SK-N-SH (cell line): ENCODE measurements around the gene DPP10.

ENCODE experiments used
- CTCF ChIP-seq: fragments of 200-600 bp; sonication (generic); IDR thresholded peaks from 2 replicates; pipeline ENCODE4 v1.6.1; 2017; ENCODE audit warnings: antibody characterized with exemption, mild to moderate bottlenecking, moderate library complexity
- EZH2phosphoT487 ChIP-seq: fragments of 200-600 bp; sonication (generic); IDR thresholded peaks from 2 replicates; pipeline ENCODE4 v1.6.1; 2017; ENCODE audit warnings: low read depth, mixed run types, mild to moderate bottlenecking, antibody characterized with exemption, moderate library complexity, borderline replicate concordance
- FOSL2 ChIP-seq: IDR thresholded peaks from 2 replicates; pipeline ENCODE4 v1.4.0; 2012; ENCODE audit warnings: low read depth, mild to moderate bottlenecking, moderate library complexity, borderline replicate concordance
- FOXJ3 ChIP-seq: sonication (generic); formaldehyde crosslinking; IDR thresholded peaks from 2 replicates; pipeline ENCODE4 v1.5.1; 2020; ENCODE audit warnings: mild to moderate bottlenecking, missing genetic modification reagents
- GABPA ChIP-seq: IDR thresholded peaks from 2 replicates; pipeline ENCODE4 v1.4.0; 2012; ENCODE audit warnings: low read depth, mild to moderate bottlenecking
- GATA2 ChIP-seq: sonication (generic); formaldehyde crosslinking; IDR thresholded peaks from 2 replicates; pipeline ENCODE4 v1.5.0; 2020; ENCODE audit warnings: mild to moderate bottlenecking, missing genetic modification reagents
- MXI1 ChIP-seq: IDR thresholded peaks from 2 replicates; pipeline ENCODE4 v1.6.1; 2012; ENCODE audit warnings: mild to moderate bottlenecking, low read depth, low read length, improper control_type of control experiment
- NRF1 ChIP-seq: IDR thresholded peaks from 2 replicates; pipeline ENCODE4 v1.6.1; 2012; ENCODE audit warnings: low read depth, mild to moderate bottlenecking, low read length
- POLR2AphosphoS5 ChIP-seq: IDR thresholded peaks from 2 replicates; pipeline ENCODE4 v1.6.1; 2012; ENCODE audit warnings: low read depth, low read length
- RCOR1 ChIP-seq: fragments of 150-350 bp; IDR thresholded peaks from 2 replicates; pipeline ENCODE4 v1.6.1; 2017; ENCODE audit warnings: antibody characterized with exemption, low read length
- RFX5 ChIP-seq: IDR thresholded peaks from 2 replicates; pipeline ENCODE4 v1.6.1; 2012; ENCODE audit warnings: mild to moderate bottlenecking, improper control_type of control experiment, low read length
- USF2 ChIP-seq: fragments of 150-350 bp; IDR thresholded peaks from 2 replicates; pipeline ENCODE4 v1.6.1; 2017; ENCODE audit warnings: antibody characterized with exemption, low read length, low read depth, borderline replicate concordance

- TF ChIP-seq CTCF, result no peak
- no peak for TF ChIP-seq EZH2phosphoT487
- no peak for TF ChIP-seq RFX5
- no peak for TF ChIP-seq POLR2AphosphoS5
- TF ChIP-seq FOXJ3 (CRISPR knock-in tag), result no peak
- TF ChIP-seq MXI1, result no peak
- no peak for TF ChIP-seq NRF1
- no peak for TF ChIP-seq USF2
- no peak for TF ChIP-seq GABPA
- TF ChIP-seq GATA2 (CRISPR knock-in tag), result no peak
- no peak for TF ChIP-seq FOSL2
- TF ChIP-seq RCOR1, result no peak
These were observed 1399.9 kb downstream of the DPP10 start for GRCh38 chr2:115842306-115842705.
